Muscle layer of colon (tissue), 2 donors: ENCODE results near the gene RAI1.

ENCODE experiments used
- H3K27ac ChIP-seq: one replicate; pipeline ENCODE4 v1.7.0; 2013; ENCODE audit warnings: low read depth, mild to moderate bottlenecking, low read length, moderate library complexity
- H3K27me3 ChIP-seq, 2 donors: one replicate each; pipeline ENCODE4 v1.7.0; 2013; ENCODE audit warnings: low read length in 2 of 2, mild to moderate bottlenecking in 2 of 2; ENCODE audit not compliant: insufficient read depth in 2 of 2, control insufficient read depth in 1 of 2
- H3K36me3 ChIP-seq: one replicate; pipeline ENCODE4 v1.7.0; 2013; ENCODE audit warnings: mild to moderate bottlenecking, low read length; ENCODE audit not compliant: insufficient read depth
- H3K4me1 ChIP-seq: one replicate; pipeline ENCODE4 v1.7.0; 2013; ENCODE audit warnings: mild to moderate bottlenecking, low read length; ENCODE audit not compliant: insufficient read depth
- H3K4me3 ChIP-seq, 2 donors: one replicate each; pipeline ENCODE4 v1.7.0; 2013; ENCODE audit warnings: low read length in 2 of 2, low read depth in 1 of 2, mild to moderate bottlenecking in 1 of 2, moderate library complexity in 1 of 2
- H3K9ac ChIP-seq: one replicate; pipeline ENCODE4 v1.7.0; 2013; ENCODE audit warnings: low read length
- H3K9me3 ChIP-seq: one replicate; pipeline ENCODE4 v1.7.0; 2013; ENCODE audit warnings: mild to moderate bottlenecking, low read length
- donor health status: abdominal sarcoma.
- donor health status: Adenocarcinoma of cecum.

The RAI1 gene

GRCh38 chr17:17744116-17744515 lies 62.9 kb downstream of the RAI1 start:
- H3K9ac ChIP-seq = no peak overlapping the region
- no peaks in the 10 kb centered on the region for H3K36me3 ChIP-seq
- H3K27me3 ChIP-seq = no peaks in the 10 kb centered on the region
- no peak overlapping the region for H3K4me3 ChIP-seq
- H3K4me1 ChIP-seq = peaks cover 39% of the 10 kb centered on the region
- H3K27ac ChIP-seq = no peak overlapping the region
- no peaks in the 10 kb centered on the region for H3K9me3 ChIP-seq

DNA sequence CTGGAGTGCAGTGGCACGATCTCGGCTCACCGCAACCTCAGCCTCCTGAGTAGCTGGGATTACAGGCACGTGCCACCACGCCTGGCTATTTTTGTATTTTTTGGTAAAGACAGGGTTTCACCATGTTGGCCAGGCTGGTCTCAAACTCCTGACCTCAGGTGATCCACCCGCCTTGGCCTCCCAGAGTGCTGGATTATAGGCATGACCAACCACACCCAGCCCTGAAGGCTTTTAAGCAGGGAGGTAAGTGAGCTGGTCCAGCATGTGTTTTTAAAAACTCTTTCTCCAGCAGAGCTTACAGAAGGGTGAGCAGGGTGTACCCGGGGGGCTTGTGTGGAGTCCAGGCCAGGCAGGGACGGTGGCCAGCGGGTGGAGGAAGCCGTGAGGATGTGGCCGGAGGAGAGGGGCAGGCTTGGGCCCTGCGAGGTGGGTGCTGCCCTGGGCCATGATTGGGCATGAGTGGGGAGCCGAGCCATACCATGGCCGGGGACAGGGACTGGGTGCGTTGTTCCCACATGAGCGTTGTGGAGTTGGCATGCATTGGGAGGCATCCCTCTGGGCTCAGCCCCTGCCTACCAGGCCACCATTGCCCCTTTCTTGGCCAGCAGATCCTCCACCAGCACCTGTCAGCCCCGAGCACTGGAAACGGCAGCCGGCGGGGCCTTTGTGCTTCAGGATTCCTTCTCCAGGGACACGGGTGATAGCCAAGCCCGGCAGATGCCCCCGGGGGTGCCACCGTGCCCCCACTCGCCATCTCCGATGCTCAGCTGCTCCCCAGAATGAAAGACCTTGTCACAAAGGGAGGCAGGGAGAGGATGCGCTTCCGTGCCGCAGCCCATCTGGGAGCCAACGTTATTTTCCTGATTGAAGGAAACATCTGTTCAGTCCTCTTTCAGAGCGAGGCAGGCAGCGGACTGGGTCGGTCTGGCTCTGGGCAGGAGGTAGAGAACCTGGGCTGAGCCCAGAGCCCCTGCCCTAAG lies 64.5 kb downstream of the RAI1 start:
- no peak overlapping the region for H3K9ac ChIP-seq
- H3K9me3 ChIP-seq = no peaks in the 10 kb centered on the region
- H3K36me3 ChIP-seq = no peaks in the 10 kb centered on the region
- no peak overlapping the region for H3K27ac ChIP-seq
- no peak overlapping the region for H3K4me3 ChIP-seq
- peaks cover 26% of the 10 kb centered on the region for H3K4me1 ChIP-seq
- H3K27me3 ChIP-seq = no peaks in the 10 kb centered on the region

- no peaks in the 10 kb centered on the region for H3K9me3 ChIP-seq
- H3K27ac ChIP-seq = no peak overlapping the region
- no peak overlapping the region for H3K9ac ChIP-seq
- H3K4me3 ChIP-seq = no peak overlapping the region
- peaks cover 30% of the 10 kb centered on the region for H3K4me1 ChIP-seq
- no peaks in the 10 kb centered on the region for H3K36me3 ChIP-seq
- no peaks in the 10 kb centered on the region for H3K27me3 ChIP-seq
Measured at GRCh38 chr17:17748179-17748578, 66.9 kb downstream of the RAI1 start.

- H3K27me3 ChIP-seq = no peaks in the 10 kb centered on the region
- H3K27ac ChIP-seq = no peak overlapping the region
- no peaks in the 10 kb centered on the region for H3K36me3 ChIP-seq
- no peak overlapping the region for H3K9ac ChIP-seq
- peaks cover 34% of the 10 kb centered on the region for H3K4me1 ChIP-seq
- no peaks in the 10 kb centered on the region for H3K9me3 ChIP-seq
- H3K4me3 ChIP-seq = no peak overlapping the region
Measured at GRCh38 chr17:17748604-17749003, 67.3 kb downstream of the RAI1 start.

- H3K9me3 ChIP-seq = no peaks in the 10 kb centered on the region
- peaks cover 37% of the 10 kb centered on the region for H3K4me1 ChIP-seq
- no peaks in the 10 kb centered on the region for H3K27me3 ChIP-seq
- H3K27ac ChIP-seq = peak overlapping the region; percentile 3
- no peak overlapping the region for H3K4me3 ChIP-seq
- no peaks in the 10 kb centered on the region for H3K36me3 ChIP-seq
- no peak overlapping the region for H3K9ac ChIP-seq
Measured at GRCh38 chr17:17749025-17749772, 67.9 kb downstream of the RAI1 start.

DNA sequence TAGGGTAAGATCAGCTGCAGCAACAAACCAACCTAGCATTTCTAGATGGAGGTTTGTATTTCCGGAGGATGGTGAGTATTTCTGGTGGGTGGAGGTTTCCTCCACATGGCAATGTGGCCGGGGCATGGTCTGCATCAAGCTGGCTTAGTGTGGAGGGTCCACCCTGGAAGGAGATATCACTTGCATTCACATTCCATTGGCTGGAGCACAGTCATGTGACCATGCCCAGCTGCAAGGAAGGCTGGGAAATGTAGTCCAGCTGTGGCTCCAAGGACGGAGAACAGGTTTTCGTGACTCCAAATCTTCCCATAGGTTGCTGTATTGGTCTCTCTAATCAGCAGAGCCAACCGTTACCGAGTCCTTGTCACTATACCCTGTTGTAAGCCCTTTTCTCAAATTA lies 68.7 kb downstream of the RAI1 start:
- Histone ChIP-seq H3K9me3 (no peaks in the 10 kb centered on the region), H3K27me3 (no peaks in the 10 kb centered on the region), H3K36me3 (no peaks in the 10 kb centered on the region), H3K9ac (no peak overlapping the region), H3K4me3 (no peak overlapping the region), H3K27ac (peak overlapping the region; percentile 55), H3K4me1 (peaks cover 40% of the 10 kb centered on the region)

GRCh38 chr17:17750881-17751280 lies 69.6 kb downstream of the RAI1 start:
- peak overlapping the region; percentile 74 for H3K27ac ChIP-seq
- no peaks in the 10 kb centered on the region for H3K9me3 ChIP-seq
- H3K4me1 ChIP-seq = peaks cover 46% of the 10 kb centered on the region
- no peaks in the 10 kb centered on the region for H3K27me3 ChIP-seq
- H3K4me3 ChIP-seq = no peak overlapping the region
- no peaks in the 10 kb centered on the region for H3K36me3 ChIP-seq
- H3K9ac ChIP-seq = no peak overlapping the region

DNA sequence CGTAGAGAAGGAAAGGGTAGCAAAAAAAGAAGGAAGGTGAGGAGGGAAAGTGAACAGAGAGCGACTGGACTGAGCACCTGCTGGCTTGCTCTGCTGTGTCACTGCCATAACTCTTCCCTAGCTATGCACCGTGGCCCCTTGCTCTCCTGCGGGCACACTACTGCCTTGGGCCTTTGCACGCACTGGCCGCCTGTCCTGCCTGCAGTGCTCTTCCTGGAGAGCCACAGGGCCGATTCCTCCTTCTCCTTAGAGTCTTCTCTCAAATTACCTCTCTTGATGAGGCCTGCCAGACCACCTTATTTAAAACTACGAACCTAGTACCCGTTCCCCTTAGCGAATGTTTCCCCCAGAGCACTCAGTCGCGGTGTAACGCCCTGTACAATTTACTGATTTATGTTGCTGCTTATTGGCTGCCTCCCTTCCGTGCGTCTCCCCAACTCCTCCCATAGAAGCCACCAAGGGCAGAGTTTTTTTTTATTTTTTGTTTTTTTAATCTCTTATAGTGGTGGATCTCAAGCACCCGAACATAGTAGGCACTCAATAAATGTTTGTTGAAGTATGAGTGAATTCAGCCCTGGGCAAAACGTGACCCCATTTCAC lies 70.3 kb downstream of the RAI1 start:
- peak overlapping the region; percentile 2 to 29 for H3K4me3 ChIP-seq
- H3K9me3 ChIP-seq = no peaks in the 10 kb centered on the region
- peak overlapping the region; percentile 74 for H3K27ac ChIP-seq
- H3K4me1 ChIP-seq = peaks cover 46% of the 10 kb centered on the region
- no peak overlapping the region for H3K9ac ChIP-seq
- no peaks in the 10 kb centered on the region for H3K36me3 ChIP-seq
- no peaks in the 10 kb centered on the region for H3K27me3 ChIP-seq

- Histone ChIP-seq H3K4me1 (peaks cover 41% of the 10 kb centered on the region), H3K9ac (no peak overlapping the region), H3K27ac (peak overlapping the region; percentile 85)
Measured at GRCh38 chr17:17752089-17752820, 71.0 kb downstream of the RAI1 start.

GRCh38 chr17:17752821-17753321 lies 71.6 kb downstream of the RAI1 start:
- H3K4me3 ChIP-seq = peak overlapping the region in 1 of 2 donors; percentile 56
- no peaks in the 10 kb centered on the region for H3K36me3 ChIP-seq
- H3K9ac ChIP-seq = no peak overlapping the region
- peaks cover 42% of the 10 kb centered on the region for H3K4me1 ChIP-seq
- H3K27ac ChIP-seq = peak overlapping the region; percentile 85
- no peaks in the 10 kb centered on the region for H3K9me3 ChIP-seq
- no peaks in the 10 kb centered on the region for H3K27me3 ChIP-seq

More at GRCh38 chr17:17752089-17752820, 71.0 kb downstream of the RAI1 start:
- H3K4me3 ChIP-seq = peak overlapping the region; percentile 40 to 56
- no peaks in the 10 kb centered on the region for H3K36me3 ChIP-seq
- H3K27me3 ChIP-seq = no peaks in the 10 kb centered on the region
- no peaks in the 10 kb centered on the region for H3K9me3 ChIP-seq
